Breast epithelium (tissue), 3 donors: ENCODE results near the gene SGTA.

Experiments used
- CTCF ChIP-seq, 3 donors: fragments of 450-650 bp; IDR thresholded peaks; one replicate each; pipeline ENCODE4 v1.5.1; 2016 to 2017; ENCODE audit warnings: antibody characterized with exemption in 3 of 3, mild to moderate bottlenecking in 3 of 3, moderate library complexity in 3 of 3
- POLR2AphosphoS5 ChIP-seq, 3 donors: sonication (generic); formaldehyde crosslinking; IDR thresholded peaks; one replicate each; pipeline ENCODE4 v1.6.1; 2017; ENCODE audit warnings: antibody characterized with exemption in 3 of 3

- TF ChIP-seq CTCF (IDR thresholded peaks at IDR 0.05) (no peak), POLR2AphosphoS5 (IDR thresholded peaks at IDR 0.05) (no peak)
Measured at GRCh38 chr19:2791440-2791839, 8.4 kb upstream of the SGTA start.
